Measurements from ENCODE around the gene POLD3.
A peak's percentile ranks its signal among the peaks of the same experiment; 100 is the strongest.

POLD3 gene

GRCh38 chr11:74605403-74605802, 13.0 kb downstream of the POLD3 start:
- no peak for DNase-seq (ENCODE audit: low read depth)
- H3K4me3 ChIP-seq (ENCODE audit: low read depth, low read length) = no peak overlapping the region
- TF ChIP-seq MYC (IDR thresholded peaks at IDR 0.05; ENCODE audit: low read depth, low read length) = no peak
- no peak for TF ChIP-seq MAX (IDR thresholded peaks at IDR 0.05; ENCODE audit: low read depth, low read length)
- TF ChIP-seq CTCF (IDR thresholded peaks at IDR 0.05; ENCODE audit: low read depth, low read length) = no peak
- no peak for TF ChIP-seq POLR2A (IDR thresholded peaks at IDR 0.05; ENCODE audit: extremely low read depth, insufficient read length)

- no peak overlapping the region for H3K4me3 ChIP-seq (ENCODE audit: low read depth, low read length)
- DNase-seq (ENCODE audit: low read depth) = no peak
- no peak for TF ChIP-seq MYC (IDR thresholded peaks at IDR 0.05; ENCODE audit: low read depth, low read length)
- no peak for TF ChIP-seq CTCF (IDR thresholded peaks at IDR 0.05; ENCODE audit: low read depth, low read length)
- no peak for TF ChIP-seq MAX (IDR thresholded peaks at IDR 0.05; ENCODE audit: low read depth, low read length)
- TF ChIP-seq POLR2A (IDR thresholded peaks at IDR 0.05; ENCODE audit: extremely low read depth, insufficient read length) = no peak
Measured at GRCh38 chr11:74608431-74608830, 16.0 kb downstream of the POLD3 start.

- DNase-seq (ENCODE audit: low read depth) = peak; percentile 53
Measured at GRCh38 chr11:74611369-74611861, 19.0 kb downstream of the POLD3 start.

GRCh38 chr11:74612877-74613276, 20.5 kb downstream of the POLD3 start:
- no peak for DNase-seq (ENCODE audit: low read depth)
- no peak for TF ChIP-seq MYC (IDR thresholded peaks at IDR 0.05; ENCODE audit: low read depth, low read length)
- no peak for TF ChIP-seq MAX (IDR thresholded peaks at IDR 0.05; ENCODE audit: low read depth, low read length)
- TF ChIP-seq CTCF (IDR thresholded peaks at IDR 0.05; ENCODE audit: low read depth, low read length) = no peak
- TF ChIP-seq POLR2A (IDR thresholded peaks at IDR 0.05; ENCODE audit: extremely low read depth, insufficient read length) = no peak
- no peak overlapping the region for H3K4me3 ChIP-seq (ENCODE audit: low read depth, low read length)

More at GRCh38 chr11:74611369-74611861, 19.0 kb downstream of the POLD3 start:
- H3K4me3 ChIP-seq (ENCODE audit: low read depth, low read length) = no peak overlapping the region
- TF ChIP-seq POLR2A (IDR thresholded peaks at IDR 0.05; ENCODE audit: extremely low read depth, insufficient read length) (no peak), MYC (IDR thresholded peaks at IDR 0.05; ENCODE audit: low read depth, low read length) (no peak), CTCF (IDR thresholded peaks at IDR 0.05; ENCODE audit: low read depth, low read length) (peak; percentile 22), MAX (IDR thresholded peaks at IDR 0.05; ENCODE audit: low read depth, low read length) (no peak)

GRCh38 chr11:74615311-74615710, 22.9 kb downstream of the POLD3 start:
- TF ChIP-seq POLR2A (IDR thresholded peaks at IDR 0.05; ENCODE audit: extremely low read depth, insufficient read length) (no peak), MYC (IDR thresholded peaks at IDR 0.05; ENCODE audit: low read depth, low read length) (no peak), MAX (IDR thresholded peaks at IDR 0.05; ENCODE audit: low read depth, low read length) (no peak)
- no peak overlapping the region for H3K4me3 ChIP-seq (ENCODE audit: low read depth, low read length)
- DNase-seq (ENCODE audit: low read depth) = no peak

- TF ChIP-seq POLR2A (IDR thresholded peaks at IDR 0.05; ENCODE audit: extremely low read depth, insufficient read length) = no peak
- H3K4me3 ChIP-seq (ENCODE audit: low read depth, low read length) = no peak overlapping the region
- DNase-seq (ENCODE audit: low read depth) = no peak
Measured at GRCh38 chr11:74615988-74616387, 23.6 kb downstream of the POLD3 start.

- DNase-seq (ENCODE audit: low read depth) = no peak
- TF ChIP-seq CTCF (IDR thresholded peaks at IDR 0.05; ENCODE audit: low read depth, low read length) (no peak), MAX (IDR thresholded peaks at IDR 0.05; ENCODE audit: low read depth, low read length) (no peak), MYC (IDR thresholded peaks at IDR 0.05; ENCODE audit: low read depth, low read length) (no peak), POLR2A (IDR thresholded peaks at IDR 0.05; ENCODE audit: extremely low read depth, insufficient read length) (no peak)
- no peak overlapping the region for H3K4me3 ChIP-seq (ENCODE audit: low read depth, low read length)
Measured at GRCh38 chr11:74620531-74620930, 28.1 kb downstream of the POLD3 start.

All from NB4 (cell line).